GM18870 (cell line): ENCODE measurements around the gene STUB1.

Source experiments
- ATAC-seq: cut with Tn5 transposase; IDR thresholded peaks from one replicate; pipeline ENCODE4 v1.9.1; 2021; ENCODE audit warnings: moderate library complexity; ENCODE audit not compliant: unreplicated experiment

STUB1 gene

GRCh38 chr16:643050-643368, 37.2 kb upstream of the STUB1 start:
- ATAC-seq: no peak

DNA sequence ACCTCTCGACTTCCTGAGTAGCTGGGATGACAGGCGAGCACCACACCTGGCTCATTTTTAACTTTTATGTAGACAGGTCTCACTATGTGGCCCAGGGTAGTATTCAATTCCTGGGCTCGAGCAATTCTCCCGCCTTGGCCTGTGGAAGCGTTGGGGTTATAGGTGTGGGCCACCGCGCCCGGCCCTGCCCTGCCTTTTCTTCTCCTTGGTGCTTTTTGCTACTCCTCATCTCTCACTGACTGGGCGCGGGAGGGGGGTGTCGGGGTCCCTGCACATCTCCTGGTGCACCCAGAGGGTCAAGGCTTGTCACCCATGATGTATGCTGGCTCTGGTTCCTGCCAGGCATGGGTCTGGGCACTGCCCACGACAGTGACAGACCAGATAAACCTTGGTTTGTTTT, 35.7 kb upstream of the STUB1 start:
- no peak for ATAC-seq

GRCh38 chr16:645852-646678, 34.1 kb upstream of the STUB1 start:
- no peak for ATAC-seq

GRCh38 chr16:646679-647172, 33.5 kb upstream of the STUB1 start:
- no peak for ATAC-seq

DNA sequence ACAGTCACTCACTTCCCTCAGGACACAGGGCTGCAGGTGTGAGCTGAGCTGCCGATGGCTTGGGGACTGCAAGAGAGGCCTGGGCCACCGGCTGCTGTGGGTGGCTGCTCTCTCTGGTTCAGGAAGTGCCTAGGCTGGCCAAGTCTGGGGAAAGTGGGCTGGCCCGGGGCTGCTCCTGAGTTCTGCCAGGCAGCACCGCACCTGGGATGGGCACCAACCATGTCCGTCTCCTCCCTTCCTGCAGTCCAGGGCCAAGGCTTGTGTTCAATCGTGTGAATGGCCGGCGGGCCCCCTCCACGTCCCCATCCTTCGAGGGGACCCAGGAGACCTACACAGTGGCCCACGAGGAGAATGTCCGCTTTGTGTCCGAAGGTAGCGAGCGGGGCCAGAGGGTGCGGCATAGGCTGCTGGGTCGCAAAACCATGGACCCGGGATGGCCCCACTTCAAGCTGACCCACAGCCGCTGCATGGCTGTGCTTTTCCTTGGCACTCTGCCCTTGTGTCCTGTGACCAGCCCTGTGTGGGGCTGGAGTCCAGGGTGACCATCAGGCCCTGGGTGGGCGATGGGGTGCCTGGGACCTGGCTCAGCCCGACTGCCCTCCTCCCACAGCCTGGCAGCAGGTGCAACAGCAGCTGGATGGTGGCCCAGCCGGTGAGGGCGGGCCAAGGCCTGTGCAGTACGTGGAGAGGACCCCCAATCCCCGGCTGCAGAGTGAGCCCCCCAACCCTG, 32.9 kb upstream of the STUB1 start:
- no peak for ATAC-seq

- no peak for ATAC-seq
These were observed 32.0 kb upstream of the STUB1 start for GRCh38 chr16:648071-648780.

DNA sequence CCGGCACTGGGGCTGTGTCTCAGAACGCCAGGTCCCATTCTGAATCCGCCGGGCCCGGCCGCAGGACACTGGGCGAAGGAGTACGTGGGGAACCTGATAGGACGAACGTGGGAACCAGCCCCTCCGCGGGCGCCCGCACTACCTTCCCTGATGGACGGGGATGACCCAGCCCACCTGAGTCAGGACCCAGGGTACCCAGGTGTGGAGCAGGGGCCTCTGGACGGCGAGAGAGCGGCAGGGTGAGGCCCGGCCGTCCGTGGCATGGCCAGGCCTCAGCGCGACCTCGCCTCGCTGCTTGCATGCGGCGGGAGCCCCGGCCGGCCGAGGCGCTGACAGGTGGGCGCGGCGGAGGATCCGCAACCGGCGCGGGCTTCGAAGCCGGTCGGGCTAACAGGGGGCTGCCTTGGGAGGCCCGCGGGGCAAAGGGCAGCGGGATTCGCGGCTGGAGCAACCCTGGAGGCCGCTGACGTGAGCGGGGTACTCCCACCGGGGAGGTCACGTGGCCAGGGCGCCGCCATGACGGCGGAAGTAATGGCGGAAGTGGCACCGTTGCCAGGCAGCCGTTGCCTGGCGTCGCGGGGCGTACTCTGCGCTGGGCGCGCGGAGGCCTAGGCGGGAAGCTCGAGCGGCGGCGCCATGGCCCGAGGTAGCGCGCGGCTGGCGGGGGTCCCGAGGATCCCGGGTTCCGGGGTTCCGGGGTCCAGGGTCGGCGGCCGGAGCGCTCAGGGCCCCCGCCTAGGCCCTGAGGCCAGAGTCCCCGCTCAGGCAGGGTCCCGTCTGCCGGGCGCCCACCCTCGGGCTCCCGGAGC, 31.2 kb upstream of the STUB1 start, which contains the start of gene WDR90:
Gene WDR90 (plus strand): TSS at position 585 of the 809 bp plus-strand sequence. CDS start 52 bp downstream, at position 637.
- ATAC-seq: no peak

GRCh38 chr16:649631-650030, 30.6 kb upstream of the STUB1 start:
- no peak for ATAC-seq

GRCh38 chr16:651844-652243, 28.4 kb upstream of the STUB1 start:
- ATAC-seq: no peak

DNA sequence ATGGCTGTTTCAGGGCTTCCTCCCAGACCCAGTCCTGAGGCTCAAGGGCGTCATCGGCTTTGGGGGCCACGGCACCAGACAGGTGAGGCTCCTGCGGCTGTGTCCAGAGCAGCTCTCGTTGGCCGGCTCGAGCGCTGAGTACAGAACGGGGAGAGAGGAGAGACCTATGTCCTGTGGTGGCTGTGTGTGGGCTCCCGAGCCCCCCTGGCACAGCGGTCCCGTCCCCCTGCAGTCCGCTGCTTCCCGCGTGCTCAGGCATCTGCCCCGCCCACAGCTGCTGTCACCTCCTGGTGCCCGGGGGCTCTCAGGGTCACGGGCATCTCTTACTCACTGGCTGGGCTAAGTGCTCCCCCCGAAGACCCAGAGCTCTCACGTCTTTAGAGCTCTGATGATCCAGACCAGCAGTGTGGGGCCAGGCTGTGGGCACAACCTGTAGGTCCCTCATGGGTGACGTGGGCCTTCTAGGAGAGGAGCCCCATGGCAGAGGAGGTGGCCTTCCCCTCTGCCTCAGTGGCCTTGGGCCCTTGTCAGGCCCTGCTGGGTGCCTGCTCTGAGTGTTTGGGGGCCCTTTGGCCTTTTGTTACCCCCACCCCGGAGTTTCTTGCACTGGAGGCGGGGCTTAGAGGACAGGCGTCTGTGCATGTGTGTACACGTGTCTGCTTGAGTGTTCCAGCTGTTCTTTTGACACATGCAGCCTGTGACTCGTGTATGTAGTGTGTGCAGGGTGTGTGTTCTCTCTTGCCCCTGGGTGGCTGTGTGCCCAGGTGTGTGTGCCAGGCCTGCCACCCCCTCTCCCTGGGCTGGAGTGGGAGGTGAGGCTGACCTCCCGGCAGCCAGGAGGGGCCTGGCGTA, 27.5 kb upstream of the STUB1 start:
- ATAC-seq: no peak

- no peak for ATAC-seq
These were observed 26.2 kb upstream of the STUB1 start for GRCh38 chr16:654034-654433.

DNA sequence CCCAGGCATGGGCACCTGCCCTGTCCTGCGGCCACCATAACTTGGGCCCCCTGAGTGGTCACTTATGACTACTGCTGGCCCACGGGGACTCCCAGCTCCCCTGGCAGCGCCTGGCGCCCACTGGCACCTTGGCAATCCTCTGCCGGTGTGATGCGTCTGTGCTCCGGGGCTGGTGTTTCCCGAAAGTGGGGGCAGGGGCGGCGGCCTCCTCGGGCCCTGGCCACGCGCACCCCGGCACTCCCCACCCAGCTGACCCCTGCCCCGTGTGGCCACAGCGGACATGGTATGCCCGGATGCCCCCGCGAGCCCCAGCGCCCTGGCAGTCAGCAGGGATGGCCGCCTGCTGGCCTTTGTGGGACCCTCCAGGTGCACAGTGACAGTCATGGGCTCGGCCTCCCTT, 22.7 kb upstream of the STUB1 start:
- ATAC-seq: no peak

DNA sequence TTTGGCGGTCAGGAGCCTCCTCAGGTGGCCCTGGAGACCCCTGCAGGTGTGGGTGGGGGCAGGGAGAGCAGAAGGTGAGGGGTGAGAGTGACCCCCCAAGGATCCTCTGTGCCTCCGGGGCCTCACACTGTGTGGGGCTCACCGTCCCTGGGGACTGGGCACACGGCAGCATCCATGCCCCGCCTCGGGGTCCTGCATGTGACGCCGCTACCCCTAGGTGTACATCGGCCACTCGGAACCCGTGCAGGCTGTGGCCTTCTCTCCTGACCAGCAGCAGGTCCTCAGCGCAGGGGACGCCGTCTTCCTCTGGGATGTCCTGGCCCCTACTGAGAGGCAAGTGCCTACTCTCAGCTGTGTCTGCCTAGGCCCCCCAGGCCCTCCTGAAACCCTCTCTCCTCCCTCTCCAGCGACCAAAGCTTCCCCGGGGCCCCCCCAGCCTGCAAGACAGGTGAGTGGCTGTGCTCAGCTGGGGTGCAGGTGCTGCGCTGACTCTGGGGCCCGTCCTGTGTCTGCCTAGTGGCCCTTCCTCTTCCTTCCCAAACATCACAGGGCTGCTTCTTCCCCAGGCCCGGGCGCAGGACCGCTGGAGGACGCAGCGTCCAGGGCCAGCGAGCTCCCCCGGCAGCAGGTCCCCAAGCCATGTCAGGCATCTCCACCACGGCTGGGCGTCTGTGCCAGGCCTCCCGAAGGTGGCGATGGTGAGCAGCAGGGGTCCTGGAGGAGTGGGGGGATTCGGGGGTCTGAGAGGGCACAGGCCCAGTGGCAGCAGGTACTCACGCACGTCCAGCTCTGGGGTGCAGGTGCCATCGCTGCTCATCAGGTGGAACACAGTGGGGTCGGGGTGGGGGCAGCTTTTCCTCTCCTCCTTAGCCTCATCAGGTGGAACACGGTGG, 21.3 kb upstream of the STUB1 start:
- no peak for ATAC-seq

DNA sequence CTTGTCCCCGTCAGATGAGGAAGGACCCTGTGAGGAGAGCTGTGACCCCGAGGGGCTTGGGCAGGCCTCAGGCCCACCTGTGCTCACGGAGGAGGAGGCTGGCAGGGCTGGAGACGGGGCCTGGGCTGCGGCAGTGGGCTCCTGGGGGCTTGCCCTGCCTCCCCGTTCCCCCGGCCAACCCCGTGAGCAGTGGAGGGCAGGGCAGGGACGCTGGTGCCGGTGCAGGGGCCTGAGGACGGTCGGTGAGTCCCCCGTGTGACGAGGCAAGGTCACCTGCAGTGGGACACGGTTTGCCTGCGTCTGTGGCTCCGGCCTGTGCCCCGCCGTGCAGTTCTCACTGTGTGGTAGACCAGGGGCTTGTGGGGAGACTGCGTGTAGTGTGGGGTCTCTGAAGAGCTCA, 20.6 kb upstream of the STUB1 start:
- ATAC-seq: no peak

GRCh38 chr16:660132-660458, 20.1 kb upstream of the STUB1 start:
- no peak for ATAC-seq

GRCh38 chr16:660459-661183, 19.6 kb upstream of the STUB1 start:
- no peak for ATAC-seq

DNA sequence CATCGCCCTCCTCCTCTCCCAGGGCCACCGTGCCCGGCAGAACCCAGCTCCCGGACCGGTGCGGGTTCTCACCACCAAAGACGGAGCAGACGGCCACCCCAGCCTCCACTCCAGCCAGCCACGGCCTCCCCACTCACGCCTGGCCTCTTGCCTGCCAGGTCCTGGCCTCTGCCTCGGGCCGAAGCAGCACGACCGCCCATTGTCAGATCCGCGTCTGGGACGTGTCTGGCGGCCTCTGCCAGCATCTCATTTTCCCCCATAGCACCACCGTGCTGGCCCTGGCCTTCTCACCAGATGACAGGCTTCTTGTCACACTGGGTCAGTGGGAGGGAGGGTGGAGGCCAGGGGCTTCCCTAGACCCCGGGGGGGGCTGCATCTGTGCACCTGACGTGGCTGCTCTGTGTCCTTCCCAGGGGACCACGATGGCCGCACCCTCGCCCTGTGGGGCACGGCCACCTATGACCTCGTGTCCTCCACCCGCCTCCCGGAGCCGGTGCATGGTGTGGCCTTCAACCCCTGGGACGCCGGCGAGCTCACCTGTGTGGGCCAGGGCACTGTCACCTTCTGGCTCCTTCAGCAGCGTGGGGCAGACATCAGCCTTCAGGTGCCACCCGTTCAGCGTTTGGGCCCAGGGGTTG, 18.9 kb upstream of the STUB1 start:
- no peak for ATAC-seq

- ATAC-seq: no peak
These were observed 18.1 kb upstream of the STUB1 start for GRCh38 chr16:662095-662494.
